Type B pancreatic cell (in vitro differentiated cells): ENCODE data around the gene RPTN. TPM values are rescaled to one million over a fixed set of nuclear protein-coding genes. Genes with fewer than 3 reads are reported as not detected.

Experiments used
- DNase-seq: peaks from one replicate; pipeline ENCODE4 v3.0.0; 2021; ENCODE audit warnings: mixed read lengths; ENCODE audit not compliant: unreplicated experiment; ENCODE audit errors: extremely low spot score
- H3K27ac Mint-ChIP-seq: 2 replicates; pipeline ENCODE4 v1.8.0; 2021; ENCODE audit warnings: mild to moderate bottlenecking, mixed read lengths
- H3K27me3 Mint-ChIP-seq: 2 replicates; pipeline ENCODE4 v1.8.0; 2021; ENCODE audit warnings: mixed read lengths
- H3K36me3 Mint-ChIP-seq: 2 replicates; pipeline ENCODE4 v1.8.0; 2021; ENCODE audit warnings: mixed read lengths
- H3K4me1 Mint-ChIP-seq: one replicate; pipeline ENCODE4 v1.8.0; 2021; ENCODE audit warnings: mixed read lengths; ENCODE audit not compliant: unreplicated experiment
- H3K4me3 Mint-ChIP-seq: 2 replicates; pipeline ENCODE4 v1.8.0; 2021; ENCODE audit warnings: mild to moderate bottlenecking, mixed read lengths
- H3K9me3 Mint-ChIP-seq: 2 replicates; pipeline ENCODE4 v1.8.0; 2021; ENCODE audit warnings: mixed read lengths
- CTCF ChIP-seq: fragments of 200-600 bp; sonication (generic); conservative IDR thresholded peaks from 2 replicates; pipeline ENCODE4 v1.5.0; 2021; ENCODE audit warnings: antibody characterized with exemption, mild to moderate bottlenecking
- total RNA-seq: library from RNA; stranded (reverse); gene quantifications from 2 replicates; pipeline ENCODE4 v1.2.1, GENCODE V29; 2021; ENCODE audit warnings: low replicate concordance

Gene RPTN
- total RNA-seq, 1 donor from 2014 or later, result 0.34 TPM

- H3K36me3 Mint-ChIP-seq, result no peaks in the 10 kb centered on the region
- TF ChIP-seq CTCF, result no peak
- no peaks in the 10 kb centered on the region for H3K4me1 Mint-ChIP-seq
- peaks cover 8% of the 10 kb centered on the region for H3K27me3 Mint-ChIP-seq
- H3K27ac Mint-ChIP-seq, result no peak overlapping the region
- H3K9me3 Mint-ChIP-seq, result peaks cover 5% of the 10 kb centered on the region
- H3K4me3 Mint-ChIP-seq, result no peak overlapping the region
- DNase-seq, result no peak
Observed at GRCh38 chr1:152190589-152190988, 31.6 kb upstream of the RPTN start.

GRCh38 chr1:152189657-152190442, 30.8 kb upstream of the RPTN start:
- DNase-seq, result no peak
- TF ChIP-seq CTCF, result peak; percentile 60
- Mint-ChIP-seq H3K4me1 (no peaks in the 10 kb centered on the region), H3K27me3 (peaks cover 14% of the 10 kb centered on the region), H3K36me3 (no peaks in the 10 kb centered on the region), H3K27ac (no peak overlapping the region), H3K4me3 (no peak overlapping the region), H3K9me3 (peaks cover 5% of the 10 kb centered on the region)

GRCh38 chr1:152188673-152189591, 29.9 kb upstream of the RPTN start:
- TF ChIP-seq CTCF, result peak; percentile 50
- DNase-seq, result no peak
- Mint-ChIP-seq H3K27ac (no peak overlapping the region), H3K27me3 (peaks cover 15% of the 10 kb centered on the region), H3K4me3 (no peak overlapping the region), H3K36me3 (no peaks in the 10 kb centered on the region), H3K4me1 (no peaks in the 10 kb centered on the region), H3K9me3 (peaks cover under 1% of the 10 kb centered on the region)

DNA sequence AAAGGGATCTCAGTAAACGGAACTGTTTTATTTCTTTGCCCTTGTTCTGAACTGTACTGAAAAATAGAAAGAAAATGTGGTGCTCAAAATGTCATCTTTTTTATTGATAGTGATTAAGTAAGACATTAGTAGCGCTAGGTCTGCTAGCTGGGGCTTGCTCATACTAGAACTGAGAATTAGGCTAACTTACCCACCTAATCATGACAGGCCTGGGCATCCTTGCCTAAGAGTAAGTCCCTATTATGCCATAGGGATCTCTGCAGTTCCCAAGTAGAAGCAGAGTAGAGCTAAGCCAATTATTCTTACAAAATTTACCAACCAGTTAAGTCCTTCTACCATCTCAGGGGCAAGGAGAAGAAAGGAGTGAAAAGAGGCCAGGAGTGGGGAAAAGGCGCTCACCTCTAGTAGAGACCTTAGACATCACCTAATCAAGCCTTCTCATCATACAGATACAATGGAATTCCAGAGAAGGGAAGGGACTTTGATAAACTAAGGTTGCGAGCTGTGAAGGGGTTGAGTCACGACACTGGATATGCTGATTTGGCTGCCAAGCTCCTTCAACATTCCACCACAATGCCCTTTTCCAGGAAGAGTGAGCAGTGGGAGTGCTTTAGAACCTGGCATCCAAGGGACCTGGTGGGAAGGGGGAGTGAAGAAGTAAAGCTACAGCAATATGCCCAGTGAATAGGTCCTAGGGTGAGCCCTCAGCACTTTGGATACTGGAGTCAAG, 27.7 kb upstream of the RPTN start:
- Mint-ChIP-seq H3K4me3 (no peak overlapping the region), H3K9me3 (no peaks in the 10 kb centered on the region), H3K36me3 (no peaks in the 10 kb centered on the region), H3K4me1 (no peaks in the 10 kb centered on the region), H3K27ac (no peak overlapping the region), H3K27me3 (peaks cover 15% of the 10 kb centered on the region)
- DNase-seq, result no peak
- no peak for TF ChIP-seq CTCF

DNA sequence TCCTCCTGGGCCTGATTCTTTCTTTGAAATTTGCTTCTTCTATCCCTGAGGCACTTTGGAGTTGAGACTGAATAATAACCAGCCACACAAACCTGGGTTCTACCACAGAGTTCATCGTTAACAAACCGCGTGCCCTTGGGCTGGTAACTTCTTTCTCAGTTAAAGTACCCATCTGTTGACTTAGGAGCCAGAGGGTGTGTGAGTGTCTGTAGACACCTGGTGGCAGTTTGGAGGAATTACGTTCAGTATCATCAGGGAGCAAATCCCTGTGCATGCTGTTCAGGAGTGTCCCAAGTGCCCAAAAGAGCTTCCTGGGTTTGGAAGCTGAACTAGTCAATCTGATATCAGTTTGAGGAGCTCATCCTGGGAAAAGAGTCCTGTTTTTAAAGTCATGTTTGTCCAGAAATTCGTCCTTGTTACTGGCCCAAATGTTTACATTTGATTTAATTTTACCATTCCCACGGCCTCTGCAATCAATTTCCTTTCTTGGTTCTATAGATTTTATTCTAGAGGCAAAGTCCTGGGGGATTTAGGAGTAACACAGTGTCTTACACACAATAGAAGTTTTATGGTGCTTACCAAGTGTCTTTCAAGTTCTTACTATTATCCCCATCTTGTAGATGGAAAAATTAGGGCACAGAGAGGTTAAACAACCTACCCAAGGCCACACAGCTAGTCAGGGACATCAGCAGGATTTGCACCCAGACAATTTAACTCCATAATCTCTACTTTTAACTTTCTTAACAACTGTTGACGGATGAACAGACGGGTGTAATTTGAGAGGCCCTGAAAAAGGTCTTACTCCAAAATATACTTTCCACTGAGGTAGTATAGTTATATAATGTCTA, 26.7 kb upstream of the RPTN start:
- no peak overlapping the region for H3K4me3 Mint-ChIP-seq
- no peaks in the 10 kb centered on the region for H3K36me3 Mint-ChIP-seq
- no peak overlapping the region for H3K27ac Mint-ChIP-seq
- no peaks in the 10 kb centered on the region for H3K9me3 Mint-ChIP-seq
- peaks cover 14% of the 10 kb centered on the region for H3K27me3 Mint-ChIP-seq
- H3K4me1 Mint-ChIP-seq, result no peaks in the 10 kb centered on the region
- DNase-seq, result no peak
- TF ChIP-seq CTCF, result peak; percentile 72
